HAP-1 (cell line): Measurements from ENCODE around the gene RBM43.
"Not testable (repeated sequence)": the region's sequence is repeated elsewhere in the genome, so short reads cannot be mapped to it uniquely, and the experiment has no call there.

Experiments used
- DNase-seq, 2 experiments: peaks; one replicate each; pipeline ENCODE4 v3.0.0-alpha.2; 2016 to 2020; ENCODE audit warnings: low spot score in 2 of 2
- H3K27me3 ChIP-seq: fragments of 250-450 bp; sonication (Bioruptor Pico); 2 replicates; pipeline ENCODE4 v1.5.1; 2020; ENCODE audit warnings: low read depth, mild to moderate bottlenecking, moderate library complexity
- H3K36me3 ChIP-seq: fragments of 250-450 bp; sonication (Bioruptor Pico); replicated peaks from 2 replicates; pipeline ENCODE4 v1.5.1; 2020; ENCODE audit warnings: mild to moderate bottlenecking
- H3K4me1 ChIP-seq: fragments of 250-450 bp; sonication (Bioruptor Pico); 2 replicates; pipeline ENCODE4 v1.5.1; 2020; ENCODE audit warnings: mild to moderate bottlenecking
- H3K4me3 ChIP-seq: fragments of 250-450 bp; sonication (Bioruptor Pico); 2 replicates; pipeline ENCODE4 v1.5.1; 2020; ENCODE audit warnings: mild to moderate bottlenecking, moderate library complexity
- H3K9me3 ChIP-seq: fragments of 250-450 bp; sonication (Bioruptor Pico); 2 replicates; pipeline ENCODE4 v1.5.1; 2020; ENCODE audit warnings: mild to moderate bottlenecking, moderate library complexity
- in situ Hi-C: fragments of 300-500 bp; cut with MboI; formaldehyde crosslinking; loops from 3 replicates; pipeline ENCODE4 v1.14.3; 2020; ENCODE audit warnings: low sequenced_read_pairs, inconsistent platforms, mixed read lengths

The RBM43 gene

GRCh38 chr2:151233288-151233687 lies 28.4 kb downstream of the RBM43 start:
- in situ Hi-C loops = loop anchor here (10.0 to 25.0 kb wide), 2 partner anchors 171 to 1638 kb away; no protein-coding TSS in a partner anchor
- not testable (repeated sequence) for H3K27me3 ChIP-seq, H3K4me1 ChIP-seq, DNase-seq, H3K36me3 ChIP-seq, H3K4me3 ChIP-seq, H3K9me3 ChIP-seq

DNA sequence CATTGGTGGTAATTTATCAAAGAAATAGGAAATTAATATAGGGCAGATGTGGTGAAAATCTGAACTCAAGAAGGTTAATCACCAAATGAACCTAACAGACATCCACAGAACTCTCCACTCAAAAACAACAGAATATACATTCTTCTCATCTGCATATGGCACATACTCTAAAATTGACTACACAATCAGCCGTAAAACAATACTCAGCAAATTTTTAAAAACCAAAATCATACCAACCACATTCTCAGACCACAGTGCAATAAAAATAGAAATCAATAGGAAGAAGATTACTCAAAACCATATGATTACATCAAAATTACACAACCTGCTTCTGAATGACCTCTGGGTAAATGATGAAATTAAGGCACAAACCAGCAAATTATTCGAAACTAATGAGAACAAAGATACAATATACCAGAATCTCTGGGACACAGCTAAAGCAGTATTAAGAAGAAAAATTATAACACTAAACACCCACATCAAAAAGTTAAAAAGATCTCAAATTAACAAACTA lies 31.0 kb downstream of the RBM43 start:
- Histone ChIP-seq H3K27me3 (no peaks in the 10 kb centered on the region), H3K9me3 (no peaks in the 10 kb centered on the region), H3K4me3 (no peak overlapping the region), H3K36me3 (no peaks in the 10 kb centered on the region), H3K4me1 (no peaks in the 10 kb centered on the region)
- in situ Hi-C loops = loop anchor here (10.0 to 25.0 kb wide), 2 partner anchors 168 to 1636 kb away; no protein-coding TSS in a partner anchor
- no peak for DNase-seq

GRCh38 chr2:151228847-151229512 lies 32.7 kb downstream of the RBM43 start:
- no peaks in the 10 kb centered on the region for H3K4me1 ChIP-seq
- DNase-seq = no peak
- no peaks in the 10 kb centered on the region for H3K9me3 ChIP-seq
- H3K36me3 ChIP-seq = no peaks in the 10 kb centered on the region
- H3K27me3 ChIP-seq = no peaks in the 10 kb centered on the region
- in situ Hi-C loops = loop anchor here (25.0 kb wide), 1 partner anchor 167 kb away; no protein-coding TSS in a partner anchor
- no peak overlapping the region for H3K4me3 ChIP-seq

GRCh38 chr2:151217343-151217742 lies 44.3 kb downstream of the RBM43 start:
- no peaks in the 10 kb centered on the region for H3K27me3 ChIP-seq
- DNase-seq = peak in 1 of 2 experiments; percentile 11
- no peaks in the 10 kb centered on the region for H3K36me3 ChIP-seq
- H3K4me3 ChIP-seq = no peak overlapping the region
- no peaks in the 10 kb centered on the region for H3K9me3 ChIP-seq
- H3K4me1 ChIP-seq = no peaks in the 10 kb centered on the region
- in situ Hi-C loops = no loop called here

DNA sequence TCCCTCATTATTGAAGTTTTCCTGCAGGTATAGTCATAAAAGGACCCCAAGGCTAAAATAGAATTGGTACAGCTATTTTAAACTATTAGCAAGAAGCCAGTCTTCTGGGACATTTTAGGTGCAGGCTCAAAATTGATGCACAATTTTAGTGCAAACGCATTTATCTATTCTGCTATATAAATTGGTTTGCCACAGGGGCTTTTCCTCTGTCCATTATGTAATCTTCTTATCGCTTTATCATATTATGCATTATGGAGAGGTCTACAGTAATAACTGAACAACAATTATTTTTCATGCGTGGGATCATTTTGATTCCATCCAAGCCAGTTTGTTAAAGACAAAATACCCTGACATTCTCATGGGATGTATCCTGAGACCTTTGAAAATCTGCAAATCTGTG lies 54.6 kb downstream of the RBM43 start:
- Histone ChIP-seq H3K9me3 (no peaks in the 10 kb centered on the region), H3K27me3 (no peaks in the 10 kb centered on the region), H3K4me3 (no peak overlapping the region), H3K36me3 (no peaks in the 10 kb centered on the region), H3K4me1 (peaks cover 30% of the 10 kb centered on the region)
- DNase-seq = no peak
- in situ Hi-C loops = no loop called here

- in situ Hi-C loops = no loop called here
- no peaks in the 10 kb centered on the region for H3K36me3 ChIP-seq
- H3K27me3 ChIP-seq = no peaks in the 10 kb centered on the region
- peak; percentile 48 to 86 for DNase-seq
- no peaks in the 10 kb centered on the region for H3K9me3 ChIP-seq
- peaks cover 30% of the 10 kb centered on the region for H3K4me1 ChIP-seq
- no peak overlapping the region for H3K4me3 ChIP-seq
These were observed 55.2 kb downstream of the RBM43 start for GRCh38 chr2:151206446-151206968.

GRCh38 chr2:151205571-151205970 lies 56.1 kb downstream of the RBM43 start:
- H3K36me3 ChIP-seq = no peaks in the 10 kb centered on the region
- peak in 1 of 2 experiments; percentile 91 for DNase-seq
- no peaks in the 10 kb centered on the region for H3K9me3 ChIP-seq
- in situ Hi-C loops = no loop called here
- H3K4me1 ChIP-seq = peaks cover 30% of the 10 kb centered on the region
- H3K27me3 ChIP-seq = no peaks in the 10 kb centered on the region
- no peak overlapping the region for H3K4me3 ChIP-seq

DNA sequence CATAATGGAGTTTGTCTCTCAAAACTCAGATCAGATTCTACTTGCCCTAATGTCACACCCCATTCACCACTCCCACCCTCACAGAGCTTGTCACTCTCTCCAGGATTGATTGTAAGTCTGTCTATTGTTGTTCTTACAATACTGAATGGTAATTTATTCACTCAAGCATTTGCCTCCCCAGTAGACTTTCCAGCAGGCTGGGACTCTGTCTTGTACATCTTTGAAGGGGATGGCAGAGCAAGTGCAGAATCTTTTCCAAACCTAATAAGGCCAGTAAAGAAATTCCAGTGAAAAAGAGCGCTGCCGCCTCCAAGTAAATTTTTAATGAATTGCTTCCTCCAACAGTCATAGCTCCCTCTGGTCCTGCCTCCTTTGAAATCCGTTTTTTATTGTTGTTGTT lies 56.9 kb downstream of the RBM43 start:
- Histone ChIP-seq H3K4me3 (no peak overlapping the region), H3K36me3 (no peaks in the 10 kb centered on the region), H3K9me3 (no peaks in the 10 kb centered on the region), H3K27me3 (no peaks in the 10 kb centered on the region), H3K4me1 (peaks cover 30% of the 10 kb centered on the region)
- DNase-seq = peak; percentile 76 to 93
- in situ Hi-C loops = no loop called here

- Histone ChIP-seq H3K9me3 (no peaks in the 10 kb centered on the region), H3K4me3 (no peak overlapping the region), H3K4me1 (peaks cover 16% of the 10 kb centered on the region), H3K36me3 (no peaks in the 10 kb centered on the region), H3K27me3 (no peaks in the 10 kb centered on the region)
- DNase-seq = no peak
- in situ Hi-C loops = no loop called here
These were observed 60.8 kb downstream of the RBM43 start for GRCh38 chr2:151200844-151201243.

GRCh38 chr2:151200277-151200676 lies 61.4 kb downstream of the RBM43 start:
- no peak overlapping the region for H3K4me3 ChIP-seq
- in situ Hi-C loops = no loop called here
- no peaks in the 10 kb centered on the region for H3K36me3 ChIP-seq
- DNase-seq = no peak
- H3K4me1 ChIP-seq = peaks cover 12% of the 10 kb centered on the region
- no peaks in the 10 kb centered on the region for H3K9me3 ChIP-seq
- no peaks in the 10 kb centered on the region for H3K27me3 ChIP-seq

DNA sequence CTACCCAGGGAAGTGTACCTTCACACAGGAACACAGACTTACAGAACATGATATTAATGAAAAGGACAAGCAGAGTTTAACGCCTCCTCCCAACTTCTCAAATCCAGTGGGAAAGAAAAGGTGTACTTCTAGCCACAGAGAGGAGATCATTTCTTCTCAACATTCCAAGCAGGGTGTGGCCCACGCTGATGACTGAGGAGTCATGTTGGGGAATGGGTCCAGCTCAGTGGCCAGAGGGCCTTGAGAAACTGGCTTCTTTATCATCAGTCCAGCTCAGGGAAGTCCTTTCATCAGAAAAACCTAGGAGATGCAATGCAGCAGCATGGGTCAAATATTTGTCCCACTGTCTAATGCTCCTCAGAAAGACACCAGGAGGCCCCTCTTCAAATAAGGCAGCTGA lies 63.0 kb downstream of the RBM43 start:
- in situ Hi-C loops = no loop called here
- no peaks in the 10 kb centered on the region for H3K4me1 ChIP-seq
- H3K4me3 ChIP-seq = no peak overlapping the region
- no peaks in the 10 kb centered on the region for H3K27me3 ChIP-seq
- no peaks in the 10 kb centered on the region for H3K9me3 ChIP-seq
- no peak for DNase-seq
- H3K36me3 ChIP-seq = no peaks in the 10 kb centered on the region
